HS-27A (cell line): ENCODE results near the gene SHC4.

Experiments used
- DNase-seq: peaks from one replicate; pipeline ENCODE4 v3.0.0-alpha.2; 2012; ENCODE audit warnings: low read depth, missing footprints

The SHC4 gene

DNA sequence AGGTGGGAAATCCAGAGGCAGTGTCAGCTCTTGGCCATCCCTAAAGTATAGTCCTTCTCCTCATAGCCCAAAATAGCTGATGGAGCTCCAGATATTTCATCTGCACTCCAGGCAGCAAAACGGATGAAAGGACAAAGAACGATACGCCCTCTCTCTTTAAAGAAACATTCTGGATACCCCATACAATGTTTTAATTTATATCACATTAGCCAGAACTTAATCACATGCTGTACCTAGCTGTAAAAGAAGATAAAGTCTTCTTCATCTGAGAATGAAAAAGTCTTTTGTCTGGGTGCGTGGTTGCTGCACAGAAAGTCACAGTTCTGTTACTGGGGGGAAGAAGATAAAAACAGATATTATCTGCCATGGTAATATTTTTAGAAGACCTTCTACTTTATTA, 4.3 kb upstream of the SHC4 start:
- DNase-seq: no peak

DNA sequence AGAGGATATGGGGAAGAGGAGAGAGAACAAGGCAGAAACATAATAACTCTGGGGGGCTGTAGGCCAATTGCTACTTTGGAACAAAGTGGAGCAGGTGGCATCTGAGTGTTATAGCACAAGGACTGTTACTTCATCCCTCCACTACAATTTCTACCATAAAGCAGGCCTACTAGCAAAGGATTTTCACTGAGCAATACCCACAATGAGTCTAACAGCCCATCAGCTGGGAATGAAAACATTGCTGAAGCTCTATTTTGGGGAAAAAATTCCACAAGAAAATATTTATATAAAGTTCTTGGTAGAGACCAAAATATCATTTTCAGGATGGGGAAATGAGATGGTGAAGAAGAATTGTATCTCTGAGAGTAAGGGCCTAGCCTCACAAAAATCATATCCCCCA, 3.6 kb upstream of the SHC4 start:
- no peak for DNase-seq

DNA sequence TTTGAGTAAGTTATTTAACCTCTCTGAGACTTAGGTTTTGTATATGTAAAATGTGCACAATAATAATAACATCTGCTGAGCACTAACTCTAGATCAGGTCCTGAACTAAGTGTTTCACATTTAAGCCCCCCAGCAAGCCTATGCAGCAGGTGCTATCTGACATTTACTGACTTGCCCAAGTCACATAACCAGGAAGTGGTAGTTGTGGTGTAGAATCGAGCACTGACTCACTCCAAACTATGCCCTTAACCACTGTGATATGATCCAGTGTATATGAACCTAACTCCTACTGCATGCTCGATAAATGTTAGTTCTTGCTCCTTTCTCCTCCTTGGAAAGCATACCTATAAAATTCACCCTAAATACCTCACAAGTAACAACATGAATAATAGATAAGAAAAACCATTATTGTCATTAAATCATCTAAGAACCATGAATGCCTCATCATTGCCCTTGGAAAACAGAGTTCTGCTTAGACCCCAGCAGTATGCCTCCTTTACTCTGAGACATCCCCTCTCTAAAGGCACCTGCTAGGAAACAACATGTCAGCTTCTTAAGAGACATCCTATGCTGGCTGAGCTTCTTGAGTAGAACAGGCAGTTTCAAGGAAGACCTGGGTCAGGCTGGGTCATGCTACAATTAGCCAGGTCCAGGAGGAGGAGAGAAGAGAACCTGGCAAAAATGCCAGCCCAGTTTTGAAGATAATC, 3.0 kb upstream of the SHC4 start:
- no peak for DNase-seq

DNA sequence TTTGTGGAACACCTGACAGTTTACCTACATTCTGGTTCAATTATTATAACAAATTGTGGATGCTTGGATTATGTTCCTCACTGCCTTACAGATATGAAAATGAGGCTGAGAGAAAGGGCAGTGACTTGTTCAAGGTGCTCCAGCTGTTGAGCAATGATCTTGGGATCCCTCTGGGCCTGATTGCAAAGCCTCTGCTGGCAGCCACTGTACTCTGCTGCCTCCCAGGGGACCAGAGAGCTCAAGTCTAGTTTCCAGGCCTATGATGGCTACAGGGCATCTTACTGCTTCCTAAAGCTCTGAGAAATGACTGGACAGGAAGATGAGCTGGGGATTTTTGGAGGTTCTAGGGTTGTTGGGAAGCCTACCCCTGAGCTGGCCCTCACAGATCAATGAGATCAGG, 2.3 kb upstream of the SHC4 start:
- no peak for DNase-seq

DNA sequence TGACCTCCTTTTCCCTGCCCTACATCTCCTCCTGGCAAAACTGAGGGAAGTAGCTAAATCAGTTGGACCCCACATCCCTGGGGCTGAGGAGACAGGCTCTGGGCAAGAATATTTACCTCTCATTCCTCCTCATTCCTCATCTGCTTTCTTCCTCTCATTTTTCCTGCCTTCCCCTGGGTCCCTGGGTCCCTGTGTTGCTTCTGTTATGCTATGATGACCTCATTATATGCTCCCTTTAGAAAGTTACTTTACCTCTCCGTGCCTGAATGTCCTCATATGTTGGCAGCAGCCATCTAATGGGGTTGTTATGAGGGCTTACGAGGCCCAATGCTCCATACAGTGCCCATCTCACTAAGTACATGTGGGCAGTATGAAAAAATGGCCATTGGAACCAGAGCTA, 1.2 kb upstream of the SHC4 start:
- DNase-seq: no peak

DNA sequence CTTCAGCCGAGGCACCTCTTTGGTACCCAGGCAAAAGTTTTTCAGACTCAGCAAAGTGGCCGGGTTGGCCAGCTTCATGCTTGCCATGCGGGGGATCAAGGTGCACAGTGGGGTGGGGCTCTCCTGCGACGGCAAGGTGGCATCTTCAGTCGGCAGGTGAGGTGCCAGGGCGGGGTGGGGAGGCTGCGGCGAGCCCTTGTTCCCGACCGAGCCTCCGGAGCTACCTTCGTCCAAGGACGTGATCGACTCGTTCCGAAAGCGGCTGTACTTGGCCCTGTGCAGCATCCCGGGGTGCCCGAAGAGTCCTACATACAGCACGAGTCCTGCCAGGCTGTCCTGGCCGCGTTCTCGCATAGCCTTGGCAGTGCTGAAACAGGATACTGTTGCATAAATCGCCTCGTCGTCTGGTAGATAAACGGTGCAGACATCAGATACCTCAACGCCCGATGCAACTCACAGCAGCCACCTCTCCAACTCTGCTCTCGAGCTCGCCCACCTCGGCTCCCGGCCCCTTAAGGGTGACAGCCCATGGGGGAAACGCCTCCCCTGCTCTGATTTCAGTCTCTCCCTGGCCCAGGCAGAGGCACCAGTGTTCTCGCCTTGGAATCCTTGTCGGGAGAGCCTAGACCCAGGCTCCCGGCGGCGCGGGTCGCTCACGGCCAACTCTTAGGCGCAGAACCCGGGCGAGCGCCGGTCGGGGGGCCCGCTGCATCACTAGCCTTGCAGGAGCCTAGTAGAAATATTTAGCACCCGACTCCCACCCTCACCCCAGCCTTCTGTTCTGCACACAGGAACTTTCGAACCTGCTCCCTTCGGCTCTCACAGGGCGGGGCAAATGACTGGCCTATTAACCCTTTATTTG, 826 bp downstream of the SHC4 start:
- no peak for DNase-seq

DNA sequence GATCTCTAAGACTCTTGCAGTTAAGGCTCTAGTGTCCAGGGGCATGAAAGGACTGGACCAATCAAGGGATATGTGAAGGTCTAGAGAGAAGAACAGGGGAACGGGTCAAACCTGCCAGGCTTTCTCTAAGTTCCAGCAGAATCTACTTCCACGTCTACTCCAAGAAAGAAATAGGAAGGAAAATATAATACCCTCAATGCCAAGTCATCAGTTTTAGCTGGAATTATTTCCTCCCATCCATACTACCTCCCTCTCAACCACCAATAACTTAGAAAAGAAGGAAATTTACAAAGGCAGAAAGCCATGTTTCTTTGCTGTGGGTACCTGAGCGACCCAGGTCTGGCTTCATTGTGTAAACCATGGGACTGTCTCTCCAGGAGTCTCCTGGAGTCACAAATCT, 7.8 kb downstream of the SHC4 start:
- DNase-seq: no peak

DNA sequence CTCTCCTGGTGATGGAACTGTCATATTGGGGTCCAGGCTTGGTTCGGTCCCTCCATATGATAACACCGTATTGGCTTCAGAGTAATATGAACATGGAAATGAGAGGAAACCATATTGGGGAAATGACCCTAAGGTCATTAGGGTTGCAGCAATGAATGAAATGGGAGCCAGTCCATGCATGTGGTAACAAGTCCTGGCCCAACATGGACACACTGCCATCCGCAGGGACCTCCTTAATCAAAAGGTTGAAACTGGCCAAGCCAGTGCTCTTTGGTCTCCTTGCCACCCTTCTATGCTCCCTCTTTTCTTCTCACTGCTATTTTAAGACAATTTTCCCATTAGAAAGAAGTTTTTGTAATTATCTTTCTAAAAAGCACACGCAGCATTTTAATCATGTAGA, 8.3 kb downstream of the SHC4 start:
- no peak for DNase-seq

DNA sequence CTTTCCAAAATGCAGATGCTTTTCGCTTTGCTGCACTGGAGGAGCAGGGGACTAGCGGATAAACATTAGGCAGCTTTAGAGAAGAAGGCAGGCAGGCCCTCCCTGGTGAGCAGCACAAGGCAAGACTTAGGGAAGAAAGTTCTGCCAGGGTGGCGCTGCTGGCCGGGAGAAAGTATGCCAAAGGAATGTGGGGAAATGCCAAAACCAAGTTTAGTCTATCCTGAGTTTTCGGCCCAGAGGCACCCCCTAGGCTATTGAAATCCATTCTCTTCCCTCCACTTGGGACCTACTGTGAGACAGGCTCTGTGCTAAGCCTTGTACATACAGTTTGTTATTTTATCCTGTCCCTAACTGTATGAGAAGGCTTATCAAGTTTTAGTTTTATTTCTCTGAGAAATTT, 9.2 kb downstream of the SHC4 start:
- DNase-seq: no peak

DNA sequence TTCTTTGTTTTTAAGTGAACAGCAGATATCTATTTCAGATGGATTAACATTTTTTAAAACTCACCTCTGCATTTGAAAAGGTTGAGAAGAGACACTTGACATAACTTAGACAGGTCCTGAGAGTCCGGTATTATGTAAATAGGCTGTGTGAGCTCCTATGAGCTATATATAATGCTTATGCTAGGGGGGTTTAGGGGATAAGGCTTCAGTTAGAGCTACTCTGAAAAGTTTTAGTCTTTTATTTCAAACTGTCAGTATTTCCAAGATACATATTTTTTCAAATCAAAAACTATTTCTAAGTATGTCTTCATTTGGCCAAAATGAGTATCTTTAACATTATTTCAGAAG, 16.9 kb downstream of the SHC4 start:
- DNase-seq: no peak

DNA sequence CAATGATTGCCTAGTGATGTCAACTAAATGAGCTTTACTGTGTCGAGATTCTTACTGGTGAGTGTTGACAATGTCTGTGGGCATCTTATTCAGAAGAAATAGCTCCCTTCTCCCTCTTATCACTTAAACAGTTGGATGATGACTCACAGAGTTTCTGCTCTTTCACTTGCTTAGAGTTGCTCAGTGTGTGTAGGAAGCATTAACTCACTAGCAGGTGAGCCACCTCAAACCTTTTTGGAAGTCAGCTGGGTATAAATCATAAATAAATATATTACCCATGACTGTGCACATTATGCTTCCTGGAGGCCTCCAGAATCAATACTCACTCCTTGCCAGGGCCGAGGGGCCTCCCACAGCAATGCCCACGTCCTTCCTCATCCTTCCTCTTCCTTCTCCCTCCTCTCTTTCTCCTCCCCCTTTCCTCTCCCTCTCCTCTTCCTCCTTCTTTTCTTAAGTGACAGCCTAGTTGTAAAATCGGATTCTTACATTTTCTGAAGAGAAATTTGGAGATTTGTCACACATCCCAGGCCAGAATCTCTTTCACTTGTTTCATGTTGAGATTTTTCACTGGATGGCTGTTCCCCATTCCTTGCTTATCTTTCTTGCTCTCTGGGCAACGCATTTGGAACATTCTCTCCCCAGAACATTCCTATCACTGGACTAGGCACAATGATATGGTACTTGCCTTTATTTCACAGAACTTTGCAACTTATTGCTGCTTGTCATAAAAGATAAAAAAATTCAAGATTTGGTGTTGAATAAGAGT, 17.5 kb downstream of the SHC4 start:
- DNase-seq: no peak

DNA sequence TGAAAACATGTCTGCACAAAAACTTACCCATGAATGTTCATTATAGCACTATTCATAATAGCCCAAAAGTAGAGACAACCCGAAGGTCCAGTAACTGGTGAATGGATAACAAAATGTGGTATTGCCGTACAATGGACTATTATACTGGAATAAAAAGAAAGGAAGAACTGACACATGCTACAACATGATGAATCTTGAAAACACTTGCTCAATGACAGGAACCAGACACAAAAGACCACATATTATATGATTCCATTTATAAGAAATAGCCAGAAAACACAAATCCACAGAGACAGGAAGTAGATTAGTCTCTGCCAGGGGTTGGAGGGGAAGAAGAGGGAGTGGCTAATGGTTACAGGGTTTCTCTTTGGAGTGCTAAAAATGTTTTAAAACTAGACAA, 18.3 kb downstream of the SHC4 start:
- DNase-seq: no peak

DNA sequence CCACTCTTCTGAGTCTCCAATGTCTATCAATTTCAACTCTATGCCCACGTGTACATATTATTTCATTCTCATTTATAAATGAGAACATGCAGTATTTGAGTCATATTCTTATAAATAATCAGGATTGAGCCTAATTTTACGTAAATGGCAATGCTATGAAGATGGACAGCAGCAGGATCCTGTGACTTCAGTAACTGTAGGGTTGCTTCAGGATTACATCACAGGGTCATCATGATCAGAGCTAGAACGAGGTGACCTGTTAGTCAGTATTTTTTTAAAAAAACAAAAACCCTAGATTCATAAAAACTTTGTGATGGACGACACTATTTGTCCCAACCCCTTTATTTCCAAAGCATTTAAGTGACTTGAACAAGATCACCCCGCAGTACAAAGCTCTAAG, 21.8 kb downstream of the SHC4 start:
- DNase-seq: no peak

DNA sequence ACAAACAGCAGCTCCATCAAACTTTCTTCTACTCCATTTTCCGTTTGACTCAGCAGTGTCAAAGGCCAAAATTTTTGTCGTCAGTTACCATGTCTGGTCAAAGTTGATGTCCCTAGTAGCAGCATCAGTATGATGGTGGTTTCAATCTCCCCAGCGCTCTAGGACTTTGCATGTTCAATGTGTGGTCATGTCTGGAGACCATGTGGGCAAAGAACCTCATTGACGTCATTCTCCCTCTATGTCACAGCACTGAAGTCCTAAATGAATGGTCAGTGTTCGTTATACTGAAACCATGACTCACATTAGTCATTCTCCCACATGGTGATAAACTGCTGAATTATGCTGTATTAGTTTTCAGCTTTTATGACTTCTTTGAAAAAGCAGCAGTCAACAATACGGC, 23.2 kb downstream of the SHC4 start:
- DNase-seq: peak; percentile 91

DNA sequence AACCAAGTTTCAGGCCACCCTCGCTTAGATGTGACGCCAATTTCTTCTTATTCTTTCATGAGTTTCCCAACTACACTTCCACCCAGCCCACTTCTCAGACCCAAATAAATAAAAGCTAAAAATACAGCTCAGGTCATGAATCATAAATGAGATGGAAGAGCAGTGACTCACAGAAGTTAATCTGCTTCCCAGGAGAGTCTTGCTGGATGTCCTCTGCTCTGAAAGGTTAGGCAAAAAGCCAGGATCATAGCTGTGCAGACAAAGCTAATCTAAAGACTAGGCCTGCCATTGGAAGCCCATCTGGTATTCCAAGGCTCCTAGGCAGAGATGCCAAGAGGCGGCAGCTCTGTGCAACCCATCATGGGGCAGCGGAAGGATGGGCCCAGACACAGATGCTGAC, 24.1 kb downstream of the SHC4 start:
- peak; percentile 88 for DNase-seq

DNA sequence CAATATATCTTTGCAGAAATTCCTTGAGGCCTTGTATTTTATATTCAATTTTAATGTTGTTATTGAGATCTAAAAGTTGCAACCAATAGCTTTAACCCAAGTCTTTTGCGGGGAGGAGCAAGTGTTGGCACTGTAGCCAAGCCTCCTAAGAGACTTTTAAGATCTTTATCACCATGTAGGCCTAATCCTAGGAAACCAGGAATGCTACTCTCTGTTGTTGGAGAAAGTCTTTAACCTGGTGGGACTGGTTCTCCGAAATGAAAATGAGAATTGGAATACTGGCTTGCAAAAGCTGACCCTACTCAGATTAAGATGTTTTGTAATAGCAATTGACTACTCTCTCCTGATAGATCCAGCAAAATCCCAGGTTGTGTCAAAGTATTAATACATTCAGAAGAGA, 25.8 kb downstream of the SHC4 start:
- no peak for DNase-seq

DNA sequence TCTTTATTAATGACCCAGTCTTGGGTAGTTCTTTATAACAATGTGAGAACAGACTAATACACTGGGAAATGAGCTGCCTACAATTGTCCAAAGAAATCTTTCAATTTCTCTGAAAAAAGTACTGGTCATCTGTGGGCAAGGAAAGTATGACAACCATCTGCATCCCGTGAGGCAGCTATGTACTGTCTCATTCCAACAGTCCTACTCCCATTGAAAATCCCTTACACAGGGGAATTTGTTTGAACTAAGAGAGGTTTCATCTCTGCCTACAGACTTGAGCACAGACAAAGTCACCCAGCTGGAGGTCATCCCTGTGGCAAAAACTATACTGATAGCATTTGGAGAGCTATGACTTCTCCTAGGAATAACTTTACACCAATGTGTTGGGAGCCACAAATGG, 27.1 kb downstream of the SHC4 start:
- DNase-seq: no peak

DNA sequence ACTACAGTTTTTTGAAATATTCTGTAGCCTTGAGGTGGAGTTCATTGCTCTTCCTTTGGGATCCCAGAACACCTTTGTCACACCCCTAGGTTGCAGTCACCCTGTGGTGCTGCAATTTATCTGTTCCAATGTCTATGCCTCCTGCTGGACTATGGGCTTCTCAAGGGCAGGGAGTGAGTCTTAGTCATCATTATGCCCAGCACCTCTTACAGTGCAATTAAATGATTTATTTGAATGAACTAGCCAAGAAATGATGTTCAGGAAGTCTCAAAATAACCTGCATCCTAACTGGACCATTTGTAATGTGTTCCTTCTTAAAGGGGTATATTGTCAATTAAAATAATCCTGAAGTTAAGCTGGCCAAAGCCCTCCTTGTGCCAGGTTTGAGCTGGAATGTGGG, 28.5 kb downstream of the SHC4 start:
- no peak for DNase-seq

DNA sequence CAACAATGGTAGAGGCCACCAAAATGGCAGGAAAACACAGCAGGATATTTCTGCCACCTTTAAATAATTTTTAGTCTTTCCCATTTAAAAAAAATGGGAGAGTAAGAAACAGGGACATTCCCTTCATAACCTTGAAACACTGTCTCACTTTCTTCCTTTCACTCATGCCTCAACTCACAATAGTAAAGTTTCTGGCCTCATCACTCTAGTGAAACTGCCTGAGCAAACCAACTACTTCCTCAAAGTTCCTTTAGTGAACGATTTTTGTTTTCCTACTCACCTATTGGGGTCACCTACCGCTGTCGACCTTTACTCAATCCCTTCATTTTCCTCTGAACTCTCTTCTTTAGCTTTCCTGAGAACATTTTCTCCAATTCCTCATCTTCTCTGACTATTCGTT, 33.0 kb downstream of the SHC4 start:
- DNase-seq: no peak

DNA sequence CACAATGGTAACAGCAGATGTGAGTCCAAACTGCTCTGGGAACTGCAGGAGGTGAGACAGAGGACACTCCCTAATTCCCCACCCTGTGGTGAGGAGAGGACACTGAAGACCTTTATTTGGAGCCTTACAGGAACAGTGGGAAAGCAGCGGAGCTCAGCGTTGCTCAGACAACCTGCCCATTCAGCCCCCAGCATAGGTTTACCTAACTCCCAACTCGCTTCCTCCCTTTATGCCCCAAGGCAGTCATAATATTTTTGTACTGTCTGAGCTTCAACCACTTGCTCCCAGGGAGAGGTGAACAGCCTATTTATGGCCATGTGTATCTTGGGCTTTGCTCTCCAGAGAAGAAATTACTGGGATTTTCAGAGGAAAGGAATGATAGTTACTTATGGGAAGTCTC, 34.1 kb downstream of the SHC4 start:
- no peak for DNase-seq

DNA sequence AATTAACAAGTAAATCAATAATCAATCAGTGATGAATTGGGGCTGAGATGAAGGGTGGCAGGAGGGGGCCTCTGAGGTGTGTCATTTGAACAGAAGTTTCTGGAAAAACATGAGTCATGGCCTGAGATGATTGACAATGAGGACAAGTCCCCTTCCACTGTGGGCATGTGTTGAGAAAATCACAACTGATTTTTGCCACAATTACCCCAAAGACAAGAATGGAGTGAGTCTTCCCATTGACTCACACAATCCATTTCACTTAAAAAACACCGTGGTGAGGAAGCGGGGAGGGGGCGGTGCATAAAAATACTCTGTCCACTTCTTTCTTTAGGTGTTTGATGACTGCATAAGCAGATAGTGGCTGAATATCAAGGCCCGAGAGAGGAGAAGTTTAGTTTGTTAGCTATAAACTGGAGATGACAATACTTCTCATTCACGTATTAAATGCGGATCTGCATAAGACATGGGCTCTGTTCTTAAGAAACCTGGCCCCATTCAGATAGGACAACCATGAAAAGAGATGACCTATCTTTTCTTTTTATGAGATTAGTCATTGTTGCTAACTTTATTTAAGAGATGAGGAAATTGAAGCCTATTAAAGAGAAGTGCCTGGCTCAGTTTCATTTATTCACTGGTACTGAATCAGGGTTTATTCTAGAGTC, 34.7 kb downstream of the SHC4 start:
- DNase-seq: no peak

DNA sequence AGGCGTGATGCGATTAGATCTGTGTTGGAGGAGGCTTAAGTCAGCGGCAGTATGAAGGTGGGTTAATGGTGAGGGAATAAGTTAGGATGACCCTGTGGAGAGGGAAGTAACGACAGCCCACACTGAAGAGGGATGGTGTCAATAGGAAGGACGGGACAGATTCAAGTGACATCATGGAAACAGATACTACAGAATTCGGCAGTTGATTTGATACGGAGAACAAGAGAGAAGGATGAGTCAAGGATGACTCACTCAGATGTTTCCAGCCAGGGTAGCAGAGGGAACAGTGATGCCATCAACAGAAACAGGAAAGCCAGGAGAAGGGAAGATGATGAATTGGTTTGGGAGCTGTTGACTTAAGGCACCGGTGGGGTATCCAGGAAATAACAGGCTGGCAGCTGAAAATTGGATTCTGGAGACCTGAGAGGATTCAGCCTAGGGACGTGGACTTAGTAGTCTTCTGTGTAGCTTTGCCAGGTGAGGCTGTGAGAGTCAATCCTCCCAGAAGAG, 38.0 kb downstream of the SHC4 start:
- peak; percentile 83 for DNase-seq
